HAP-1 (cell line): ENCODE data around the gene DUOX1.
"Not testable (repeated sequence)": the region's sequence is repeated elsewhere in the genome, so short reads cannot be mapped to it uniquely, and the experiment has no call there.

Source experiments
- DNase-seq, 2 experiments: peaks; one replicate each; pipeline ENCODE4 v3.0.0-alpha.2; 2016 to 2020; ENCODE audit warnings: low spot score in 2 of 2
- H3K27me3 ChIP-seq: fragments of 250-450 bp; sonication (Bioruptor Pico); 2 replicates; pipeline ENCODE4 v1.5.1; 2020; ENCODE audit warnings: low read depth, mild to moderate bottlenecking, moderate library complexity
- H3K36me3 ChIP-seq: fragments of 250-450 bp; sonication (Bioruptor Pico); replicated peaks from 2 replicates; pipeline ENCODE4 v1.5.1; 2020; ENCODE audit warnings: mild to moderate bottlenecking
- H3K4me1 ChIP-seq: fragments of 250-450 bp; sonication (Bioruptor Pico); 2 replicates; pipeline ENCODE4 v1.5.1; 2020; ENCODE audit warnings: mild to moderate bottlenecking
- H3K4me3 ChIP-seq: fragments of 250-450 bp; sonication (Bioruptor Pico); 2 replicates; pipeline ENCODE4 v1.5.1; 2020; ENCODE audit warnings: mild to moderate bottlenecking, moderate library complexity
- H3K9me3 ChIP-seq: fragments of 250-450 bp; sonication (Bioruptor Pico); 2 replicates; pipeline ENCODE4 v1.5.1; 2020; ENCODE audit warnings: mild to moderate bottlenecking, moderate library complexity
- in situ Hi-C: fragments of 300-500 bp; cut with MboI; formaldehyde crosslinking; loops from 3 replicates; pipeline ENCODE4 v1.14.3; 2020; ENCODE audit warnings: low sequenced_read_pairs, inconsistent platforms, mixed read lengths

The DUOX1 gene

DNA sequence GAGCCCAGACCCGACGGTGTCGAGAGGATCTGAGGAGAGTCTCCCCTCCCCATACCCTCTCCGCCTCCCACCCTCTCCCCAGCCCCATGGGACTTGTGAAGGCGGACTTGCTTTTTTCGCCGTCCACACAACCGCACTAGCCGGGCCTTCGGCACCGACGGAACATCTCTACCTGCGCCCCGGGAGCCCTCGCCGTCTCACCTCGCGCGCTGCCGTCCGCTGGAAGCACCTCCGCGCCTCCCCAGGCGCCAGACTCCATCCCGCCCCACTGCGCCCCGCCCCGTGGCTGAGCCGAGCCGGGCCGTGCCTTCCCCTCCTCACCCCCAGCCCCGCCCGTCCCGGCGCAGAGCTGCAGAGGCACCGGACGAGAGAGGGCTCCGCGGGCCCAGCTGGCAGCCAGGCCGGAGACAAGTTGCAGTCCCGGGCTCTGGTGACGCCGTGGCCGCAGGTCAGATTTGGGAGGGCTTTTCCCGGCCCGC lies at the start of gene DUOX1, which contains the start of gene DUOXA1:
Gene DUOX1, plus strand, starts transcription at position 344 of the 479 bp plus-strand sequence. CDS start 1,973 bp downstream, outside the sequence.
Gene DUOXA1, minus strand, starts transcription at position 229 of the 479 bp plus-strand sequence. CDS start 6,865 bp downstream, outside the sequence.
- Histone ChIP-seq H3K27me3 (0 out of 2 replicates have a peak, but pooled peaks cover 10% of the 10 kb centered on the region), H3K4me1 (no peaks in the 10 kb centered on the region), H3K36me3 (no peaks in the 10 kb centered on the region), H3K4me3 (no peak within 1 kb of the TSS), H3K9me3 (no peaks in the 10 kb centered on the region)
- DNase-seq, result no peak
- in situ Hi-C loops, result no loop called here

DNA sequence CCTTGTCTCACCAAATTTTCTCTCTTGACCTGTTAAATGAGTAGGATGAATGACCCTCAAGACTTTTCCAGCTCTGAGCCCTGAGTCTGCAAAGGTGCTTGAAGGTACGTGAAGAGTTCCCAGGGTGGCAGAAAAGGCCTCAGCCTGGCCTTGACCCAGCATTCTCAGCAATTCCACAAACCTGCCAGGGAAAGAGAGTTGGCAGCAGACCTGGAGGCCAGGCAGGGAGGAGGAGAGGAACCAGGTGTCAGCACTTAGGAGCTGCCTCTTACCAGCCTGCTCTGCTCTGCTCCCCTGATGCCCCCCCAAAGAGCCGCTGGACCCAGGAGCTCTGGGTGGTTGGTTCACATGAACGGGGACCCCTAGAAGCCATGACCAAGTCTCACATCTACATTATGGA lies 49.2 kb upstream of the DUOX1 start:
- H3K4me3 ChIP-seq, in situ Hi-C loops, H3K36me3 ChIP-seq, H3K4me1 ChIP-seq, DNase-seq, H3K9me3 ChIP-seq: not testable (repeated sequence)
- peaks cover 19% of the 10 kb centered on the region for H3K27me3 ChIP-seq

DNA sequence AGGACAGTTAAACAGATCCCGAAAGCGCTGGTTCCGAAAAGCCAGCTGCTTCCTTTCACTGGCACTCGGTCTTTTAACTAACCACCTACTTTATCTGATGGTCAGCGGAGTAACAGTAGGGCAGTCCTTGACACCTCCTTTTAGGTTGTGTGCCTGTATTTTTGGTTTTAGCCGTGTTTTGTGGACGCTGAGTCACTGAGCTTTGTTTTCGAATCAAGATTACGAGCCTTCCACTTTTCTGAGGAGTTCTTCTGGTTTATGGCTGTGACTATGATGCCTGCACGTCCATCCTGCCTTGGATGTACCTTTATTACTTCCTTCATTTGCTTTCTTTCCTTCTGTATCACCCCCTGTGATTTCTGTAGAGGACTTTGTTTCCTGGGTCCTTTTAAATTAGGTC lies 47.4 kb upstream of the DUOX1 start:
- H3K4me1 ChIP-seq, DNase-seq, in situ Hi-C loops, H3K9me3 ChIP-seq, H3K4me3 ChIP-seq, H3K36me3 ChIP-seq: not testable (repeated sequence)
- peaks cover 19% of the 10 kb centered on the region for H3K27me3 ChIP-seq

DNA sequence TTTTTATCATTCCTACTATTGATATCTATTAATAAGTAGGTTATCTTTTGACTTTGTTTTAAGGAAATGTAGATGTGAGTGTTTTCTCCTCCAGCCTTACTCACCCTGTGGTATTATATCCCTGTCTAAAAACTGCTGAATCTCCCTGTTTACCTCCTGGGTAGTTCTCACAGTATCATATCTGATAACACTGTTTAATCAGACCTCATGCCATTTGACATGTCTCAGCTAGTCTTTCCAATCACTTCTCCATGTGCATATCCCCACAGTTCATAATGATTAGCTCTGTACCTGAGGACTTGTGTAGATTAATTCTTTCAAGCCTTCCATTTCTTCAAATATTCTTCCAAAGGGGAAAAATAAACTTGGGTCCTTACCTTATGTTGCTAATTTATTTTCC lies 46.6 kb upstream of the DUOX1 start:
- Histone ChIP-seq H3K4me3 (no peak overlapping the region), H3K27me3 (peaks cover 19% of the 10 kb centered on the region), H3K36me3 (no peaks in the 10 kb centered on the region), H3K9me3 (no peaks in the 10 kb centered on the region), H3K4me1 (no peaks in the 10 kb centered on the region)
- no peak for DNase-seq
- in situ Hi-C loops, result no loop called here

DNA sequence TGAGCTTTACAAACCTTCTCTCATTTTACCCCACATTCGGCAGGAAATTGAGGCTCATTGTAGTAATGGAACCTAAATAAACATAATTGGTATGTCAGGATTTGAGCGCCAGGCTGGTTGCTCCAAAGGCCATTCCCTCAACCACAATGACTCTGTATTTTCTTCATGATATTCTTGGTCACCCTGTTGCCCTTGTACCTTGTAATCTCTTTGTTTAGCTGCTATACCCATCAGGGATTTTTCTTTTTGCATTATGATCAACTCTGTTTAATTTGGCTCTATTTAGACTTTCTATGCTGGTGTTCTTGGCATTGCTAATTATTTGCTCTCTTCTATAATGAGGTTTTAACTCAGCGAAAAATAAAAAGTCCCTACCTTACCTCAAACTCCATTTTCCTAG lies 45.6 kb upstream of the DUOX1 start:
- Histone ChIP-seq H3K36me3 (no peaks in the 10 kb centered on the region), H3K27me3 (peaks cover 19% of the 10 kb centered on the region), H3K4me3 (no peak overlapping the region), H3K9me3 (no peaks in the 10 kb centered on the region), H3K4me1 (no peaks in the 10 kb centered on the region)
- DNase-seq, result no peak
- in situ Hi-C loops, result no loop called here

DNA sequence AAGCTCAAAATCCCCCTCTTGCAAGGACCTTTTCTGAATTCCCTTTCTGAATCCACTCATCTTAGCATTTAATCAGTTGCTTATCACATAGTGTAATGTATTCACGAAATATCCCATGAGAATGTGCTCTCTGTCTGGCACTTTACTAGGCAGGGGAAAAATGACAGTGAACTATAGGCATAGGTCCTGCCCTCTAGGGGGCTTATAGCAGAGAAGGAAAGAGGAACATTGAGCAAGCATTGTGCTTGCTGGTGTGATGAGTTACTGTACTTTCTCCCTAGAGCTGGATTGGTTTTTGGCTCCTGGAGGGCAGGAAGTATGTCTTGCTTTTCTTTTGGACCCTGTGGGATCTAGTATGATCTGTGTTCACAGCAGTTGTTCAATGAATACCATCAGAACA lies 42.3 kb upstream of the DUOX1 start:
- H3K9me3 ChIP-seq, result no peaks in the 10 kb centered on the region
- H3K4me1 ChIP-seq, result no peaks in the 10 kb centered on the region
- no peaks in the 10 kb centered on the region for H3K36me3 ChIP-seq
- H3K4me3 ChIP-seq, result no peak overlapping the region
- no peak for DNase-seq
- H3K27me3 ChIP-seq, result peaks cover 32% of the 10 kb centered on the region
- in situ Hi-C loops, result no loop called here

DNA sequence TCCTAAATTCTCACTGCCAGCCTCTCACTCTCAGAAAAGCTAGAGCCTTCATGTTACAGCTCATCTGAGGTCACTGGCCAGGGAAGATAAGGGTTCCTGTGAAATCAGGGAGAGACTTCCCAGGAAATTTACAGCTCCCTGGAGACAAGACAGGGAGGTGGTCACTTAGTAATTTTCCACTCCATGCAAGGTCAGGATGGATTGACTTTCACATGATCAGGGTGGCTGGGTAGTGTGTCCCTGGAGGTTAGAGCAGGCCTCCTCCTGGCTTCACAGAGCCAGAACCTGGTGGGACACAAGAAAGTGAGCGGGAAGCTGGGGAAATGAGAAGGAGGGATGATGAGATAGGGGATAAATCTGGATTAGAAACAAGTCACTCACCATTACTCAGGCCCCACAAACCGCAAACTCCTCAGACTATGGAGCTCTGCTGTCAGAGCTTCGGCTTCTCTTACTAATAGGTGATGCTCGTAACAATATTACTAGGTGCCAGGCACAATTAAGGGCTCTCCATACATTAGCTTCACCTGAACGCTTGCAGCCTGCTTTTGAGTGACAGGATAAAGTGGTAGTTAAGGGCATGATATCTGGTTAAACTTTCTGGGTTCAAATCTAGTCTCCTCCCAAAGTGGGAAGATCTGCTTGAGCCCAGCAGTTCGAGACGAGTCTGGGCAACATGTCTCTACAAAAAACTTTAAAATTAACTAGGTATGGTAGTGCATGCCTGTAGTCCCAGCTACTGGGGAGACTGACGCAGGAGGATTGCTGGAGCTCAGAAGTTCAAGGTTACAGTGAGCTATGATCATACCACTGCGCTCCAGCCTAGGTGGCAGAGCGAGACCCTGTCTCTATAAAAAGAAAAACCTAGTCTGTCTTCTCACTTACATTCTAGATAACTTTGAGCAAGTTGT lies 40.7 kb upstream of the DUOX1 start:
- in situ Hi-C loops, result no loop called here
- H3K4me1 ChIP-seq, result no peaks in the 10 kb centered on the region
- no peak for DNase-seq

DNA sequence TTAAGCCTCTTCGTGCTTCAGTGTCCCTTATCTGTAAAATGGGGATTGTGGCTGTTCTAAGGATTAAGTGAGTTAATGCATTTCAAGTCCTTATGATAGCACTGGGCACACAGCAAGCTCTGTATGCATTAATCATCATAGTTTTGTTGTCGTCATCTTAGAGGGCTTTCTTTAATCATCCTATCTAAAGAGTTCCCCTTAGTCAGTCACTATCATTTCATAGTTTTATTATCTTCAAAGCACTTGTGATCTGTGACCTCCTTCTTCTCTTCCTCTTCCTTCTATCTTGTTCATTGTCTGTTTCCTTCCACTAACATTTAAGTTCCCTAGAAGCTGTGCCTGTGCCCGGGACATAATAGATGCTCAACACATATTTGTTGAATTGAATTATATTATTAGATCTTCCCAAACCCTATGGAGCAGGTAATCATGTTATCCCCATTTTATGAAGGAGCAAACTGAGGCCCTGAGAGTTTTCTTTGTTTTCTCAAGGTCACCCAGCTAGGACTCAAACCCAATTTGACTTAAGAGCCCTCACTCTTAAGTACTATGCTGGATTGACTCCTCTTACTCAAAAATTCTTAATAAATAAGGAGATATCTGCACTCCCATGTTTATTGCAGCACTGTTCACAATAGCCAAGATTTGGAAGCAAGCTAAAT lies 40.0 kb upstream of the DUOX1 start:
- in situ Hi-C loops, result no loop called here
- Histone ChIP-seq H3K4me1 (no peaks in the 10 kb centered on the region), H3K27me3 (peaks cover 18% of the 10 kb centered on the region), H3K9me3 (no peaks in the 10 kb centered on the region), H3K36me3 (no peaks in the 10 kb centered on the region), H3K4me3 (no peak overlapping the region)
- no peak for DNase-seq

More for the DNA sequence above, 40.7 kb upstream of the DUOX1 start:
- H3K9me3 ChIP-seq, result no peaks in the 10 kb centered on the region
- H3K36me3 ChIP-seq, result no peaks in the 10 kb centered on the region
- no peak overlapping the region for H3K4me3 ChIP-seq
- H3K27me3 ChIP-seq, result peaks cover 26% of the 10 kb centered on the region

DNA sequence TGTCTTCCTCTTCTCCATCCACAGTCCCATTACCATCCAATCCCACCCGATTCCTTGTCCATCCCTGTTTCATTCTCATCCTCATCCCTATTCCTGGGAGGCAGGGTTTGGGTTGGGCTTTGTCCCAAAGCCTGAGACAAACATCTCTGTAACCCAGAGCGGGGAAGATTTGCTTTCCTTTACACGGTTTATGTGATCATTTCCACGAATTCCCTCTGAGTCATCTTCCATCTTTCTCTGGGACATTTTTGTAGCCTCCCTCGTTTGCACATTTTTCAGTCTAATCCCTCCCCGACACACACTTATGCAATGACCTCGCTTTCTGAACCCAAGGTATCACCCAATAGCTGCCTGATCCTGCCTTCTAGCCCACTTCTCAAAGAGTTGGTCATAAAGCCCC lies 38.6 kb upstream of the DUOX1 start:
- Histone ChIP-seq H3K4me1 (no peaks in the 10 kb centered on the region), H3K9me3 (no peaks in the 10 kb centered on the region), H3K36me3 (no peaks in the 10 kb centered on the region), H3K4me3 (no peak overlapping the region), H3K27me3 (peaks cover 12% of the 10 kb centered on the region)
- in situ Hi-C loops, result no loop called here
- no peak for DNase-seq

DNA sequence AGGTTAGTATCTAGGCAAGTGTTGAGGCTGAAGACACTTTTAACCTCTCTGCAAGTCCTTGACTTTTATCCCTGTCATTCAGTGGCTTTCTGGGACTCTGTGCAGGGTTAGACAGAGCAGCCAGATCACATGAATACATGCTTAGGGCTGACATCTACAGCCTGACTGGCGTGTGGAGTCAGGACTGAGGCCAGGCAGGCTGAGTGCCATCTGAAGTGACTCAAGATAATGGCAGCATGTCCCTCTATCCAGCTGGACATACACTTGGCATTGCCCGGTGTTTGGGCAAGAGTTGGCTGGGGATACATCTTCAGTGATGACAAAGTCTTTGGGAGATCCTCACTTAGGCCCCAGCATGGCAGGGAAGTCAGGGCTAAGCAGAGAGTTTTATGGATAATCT lies 38.2 kb upstream of the DUOX1 start:
- no peak for DNase-seq
- no peak overlapping the region for H3K4me3 ChIP-seq
- no peaks in the 10 kb centered on the region for H3K36me3 ChIP-seq
- no peaks in the 10 kb centered on the region for H3K4me1 ChIP-seq
- H3K9me3 ChIP-seq, result no peaks in the 10 kb centered on the region
- peaks cover 12% of the 10 kb centered on the region for H3K27me3 ChIP-seq
- in situ Hi-C loops, result no loop called here

DNA sequence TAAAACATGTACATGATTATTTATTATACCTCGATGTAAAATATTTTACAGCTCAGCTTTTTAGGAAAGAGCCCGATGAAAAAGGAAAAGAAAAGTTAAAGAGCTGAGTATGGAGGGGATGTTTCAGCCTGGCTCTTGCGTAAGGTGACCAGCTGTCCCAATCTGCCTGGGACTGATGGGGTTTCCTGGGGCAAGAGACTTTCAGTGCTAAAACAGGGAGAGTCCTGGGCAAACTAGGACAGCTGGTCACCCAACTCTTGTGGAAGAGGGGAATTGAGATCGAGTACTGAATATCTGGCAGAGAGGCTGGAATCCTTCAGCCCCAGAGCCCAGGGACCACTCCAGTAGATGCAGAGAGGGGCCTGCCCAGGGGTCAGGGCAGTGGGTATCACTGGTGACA lies 36.8 kb upstream of the DUOX1 start:
- no peaks in the 10 kb centered on the region for H3K9me3 ChIP-seq

DNA sequence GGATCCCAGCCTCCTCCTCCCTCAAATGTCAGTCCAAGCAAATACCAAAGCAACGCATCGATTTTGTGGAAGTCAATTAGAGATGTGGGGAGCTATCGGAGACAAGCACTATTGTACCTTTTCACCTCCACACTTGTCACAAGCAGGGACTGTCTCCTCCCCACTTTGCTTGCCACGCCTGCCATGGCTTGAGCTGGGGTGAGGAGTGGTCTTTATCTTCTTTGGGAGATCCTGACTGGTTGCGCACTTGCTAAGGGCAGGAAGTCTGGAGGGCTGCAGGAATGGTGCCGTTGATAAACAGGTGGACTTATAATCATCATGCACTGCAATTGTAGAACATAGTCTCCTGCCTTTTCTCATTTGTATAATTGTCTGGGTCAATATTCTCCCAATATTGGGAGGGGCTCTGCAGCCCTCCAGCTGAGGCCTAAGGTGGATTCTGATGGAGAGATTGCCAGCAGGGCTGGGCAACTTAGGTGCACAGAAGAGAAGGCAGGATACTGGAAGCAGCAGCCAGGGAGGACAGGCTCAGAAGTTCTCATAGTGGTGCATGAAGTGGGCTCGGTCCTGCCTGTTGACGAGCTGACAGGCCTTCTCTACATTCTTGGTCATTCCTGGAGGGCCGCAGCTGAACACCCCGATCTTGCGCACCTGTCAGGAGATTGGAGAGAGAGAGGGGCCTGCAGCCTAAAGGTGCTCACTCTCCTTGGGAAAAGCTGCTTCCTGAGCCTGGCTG lies 36.0 kb upstream of the DUOX1 start:
- Histone ChIP-seq H3K9me3 (no peaks in the 10 kb centered on the region), H3K36me3 (no peaks in the 10 kb centered on the region), H3K27me3 (peaks cover 12% of the 10 kb centered on the region), H3K4me1 (no peaks in the 10 kb centered on the region), H3K4me3 (no peak overlapping the region)
- no peak for DNase-seq
- in situ Hi-C loops, result no loop called here

More for the DNA sequence above, 36.8 kb upstream of the DUOX1 start:
- Histone ChIP-seq H3K4me3 (no peak overlapping the region), H3K36me3 (no peaks in the 10 kb centered on the region), H3K4me1 (no peaks in the 10 kb centered on the region), H3K27me3 (peaks cover 12% of the 10 kb centered on the region)
- in situ Hi-C loops, result no loop called here
- no peak for DNase-seq

DNA sequence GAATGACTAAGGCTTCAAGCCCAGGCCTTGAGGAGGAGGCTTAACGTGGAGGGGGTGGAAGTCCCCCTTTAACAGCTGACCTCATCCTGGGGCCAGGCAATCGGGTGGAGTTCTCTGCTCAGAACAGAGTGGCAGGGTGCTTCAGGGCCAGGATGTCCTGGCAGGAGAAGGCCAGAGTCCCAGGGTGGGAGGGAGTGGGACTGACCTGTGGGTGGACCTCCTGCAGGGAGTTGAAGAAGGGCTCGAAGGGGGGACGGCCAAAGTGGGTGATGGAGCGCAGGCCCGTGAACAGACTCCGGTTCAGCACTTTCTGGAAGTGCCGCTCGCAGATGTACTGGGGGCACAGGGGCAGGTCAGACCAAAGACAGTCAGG lies 35.5 kb upstream of the DUOX1 start:
- Histone ChIP-seq H3K27me3 (peaks cover 12% of the 10 kb centered on the region), H3K9me3 (no peaks in the 10 kb centered on the region), H3K36me3 (no peaks in the 10 kb centered on the region), H3K4me1 (no peaks in the 10 kb centered on the region), H3K4me3 (no peak overlapping the region)
- in situ Hi-C loops, result no loop called here
- no peak for DNase-seq
